IMR-90 (cell line): ENCODE results near the gene NR6A1. TPM values are rescaled to one million over a fixed set of nuclear protein-coding genes. Genes with fewer than 3 reads are reported as not detected.

Source experiments
- ATAC-seq: fragments of 200-7000 bp; cut with Tn5 transposase; 2 replicates; pipeline ENCODE4 v1.9.1; 2020; ENCODE audit warnings: low read depth, mild to moderate bottlenecking, moderate library complexity
- BruUV-seq: library from RNA; stranded (reverse); fragments of 400-500 nt; replicated peaks from 2 replicates; lab custom pipeline; 2021; lab: Mats Ljungman, UMichigan
- CTCF ChIA-PET: fragments of 300-600 bp; formaldehyde crosslinking; extraction: SDS; loops from one replicate; lab custom pipeline; 2021; ENCODE audit warnings: antibody characterized with exemption; lab: Yijun Ruan, JAX
- POLR2A ChIA-PET: fragments of 300-600 bp; sonication (Branson Sonifier 250); formaldehyde crosslinking; loops from one replicate; lab custom pipeline; 2022; ENCODE audit warnings: antibody characterized with exemption; ENCODE audit not compliant: unreplicated experiment; lab: Charles Lee
- DNase-seq: peaks from one replicate; pipeline ENCODE4 v3.0.0; 2013
- H2AFZ ChIP-seq: replicated peaks from 2 replicates; pipeline ENCODE3; 2013; ENCODE audit warnings: low read length, mild to moderate bottlenecking; ENCODE audit not compliant: poor library complexity
- H2AK5ac ChIP-seq: 2 replicates; pipeline ENCODE4 v1.6.1; 2013; ENCODE audit warnings: low read depth, low read length, inconsistent platforms
- H2AK9ac ChIP-seq: replicated peaks from 2 replicates; pipeline ENCODE3; 2013; ENCODE audit warnings: mild to moderate bottlenecking, low read depth, low read length, moderate library complexity; ENCODE audit not compliant: poor library complexity
- H2BK120ac ChIP-seq: 2 replicates; pipeline ENCODE4 v1.6.1; 2013; ENCODE audit warnings: low read depth, low read length, inconsistent platforms
- H2BK15ac ChIP-seq: 3 replicates; pipeline ENCODE4 v1.6.1; 2013; ENCODE audit warnings: low read depth, low read length, inconsistent platforms
- H2BK20ac ChIP-seq: 2 replicates; pipeline ENCODE4 v1.6.1; 2013; ENCODE audit warnings: low read depth, mild to moderate bottlenecking, inconsistent platforms, low read length, moderate library complexity
- H2BK5ac ChIP-seq: 2 replicates; pipeline ENCODE4 v1.6.1; 2013; ENCODE audit warnings: mild to moderate bottlenecking, low read depth, low read length, inconsistent platforms; ENCODE audit not compliant: poor library complexity, severe bottlenecking
- H3K14ac ChIP-seq: replicated peaks from 2 replicates; pipeline ENCODE4 v1.6.1; 2013; ENCODE audit warnings: low read depth, low read length, inconsistent platforms
- H3K18ac ChIP-seq: 2 replicates; pipeline ENCODE4 v1.6.1; 2013; ENCODE audit warnings: low read depth, low read length, control low read depth
- H3K23ac ChIP-seq: 2 replicates; pipeline ENCODE4 v1.6.1; 2013; ENCODE audit warnings: low read depth, low read length, inconsistent platforms
- H3K27ac ChIP-seq: 2 replicates; pipeline ENCODE4 v1.5.1; 2013; ENCODE audit warnings: mild to moderate bottlenecking, control low read depth, low read length; ENCODE audit not compliant: insufficient read depth
- H3K27me3 ChIP-seq: 2 replicates; pipeline ENCODE4 v1.6.1; 2013; ENCODE audit warnings: low read length; ENCODE audit not compliant: control insufficient read depth, insufficient read depth
- H3K36me3 ChIP-seq: 2 replicates; pipeline ENCODE4 v1.6.1; 2013; ENCODE audit warnings: low read length, mixed read lengths; ENCODE audit not compliant: control insufficient read depth, insufficient read depth
- H3K4ac ChIP-seq: 2 replicates; pipeline ENCODE4 v1.6.1; 2013; ENCODE audit warnings: low read depth, low read length, inconsistent platforms
- H3K4me1 ChIP-seq: 2 replicates; pipeline ENCODE4 v1.6.1; 2013; ENCODE audit warnings: low read length, mixed read lengths; ENCODE audit not compliant: control insufficient read depth, insufficient read depth
- H3K4me2 ChIP-seq: 2 replicates; pipeline ENCODE4 v1.6.1; 2013; ENCODE audit warnings: low read depth, mild to moderate bottlenecking, control low read depth, low read length, moderate library complexity
- H3K4me3 ChIP-seq: 2 replicates; pipeline ENCODE4 v1.5.1; 2013; ENCODE audit warnings: low read depth, mild to moderate bottlenecking, control low read depth, low read length, moderate library complexity; ENCODE audit not compliant: insufficient read depth
- H3K56ac ChIP-seq: 2 replicates; pipeline ENCODE4 v1.6.1; 2013; ENCODE audit warnings: low read length, inconsistent platforms; ENCODE audit not compliant: insufficient read depth; ENCODE audit errors: extremely low read depth
- H3K79me1 ChIP-seq, 2 experiments: 2 replicates each; pipeline ENCODE4 v1.6.1; 2013; ENCODE audit warnings: low read length in 2 of 2, inconsistent platforms in 1 of 2, low read depth in 1 of 2
- H3K9ac ChIP-seq: 2 replicates; pipeline ENCODE4 v1.6.1; 2013; ENCODE audit warnings: low read depth, low read length, control low read depth
- H3K9me1 ChIP-seq: 2 replicates; pipeline ENCODE4 v1.6.1; 2013; ENCODE audit warnings: low read length, inconsistent platforms; ENCODE audit not compliant: insufficient read depth
- H3K9me3 ChIP-seq: 2 replicates; pipeline ENCODE4 v1.6.1; 2013; ENCODE audit warnings: low read length; ENCODE audit not compliant: control insufficient read depth, insufficient read depth
- H4K20me1 ChIP-seq: 2 replicates; pipeline ENCODE4 v1.6.1; 2013; ENCODE audit warnings: low read length, inconsistent platforms; ENCODE audit not compliant: insufficient read depth
- H4K5ac ChIP-seq: 2 replicates; pipeline ENCODE4 v1.6.1; 2013; ENCODE audit warnings: mild to moderate bottlenecking, low read depth, low read length, control low read depth
- H4K8ac ChIP-seq, 2 experiments: 2 replicates each; pipeline ENCODE4 v1.6.1; 2013; ENCODE audit warnings: low read depth in 2 of 2, low read length in 2 of 2, control low read depth in 1 of 2, inconsistent platforms in 1 of 2
- H4K91ac ChIP-seq: 2 replicates; pipeline ENCODE4 v1.6.1; 2013; ENCODE audit warnings: low read depth, low read length, inconsistent platforms; ENCODE audit not compliant: insufficient read depth
- BHLHE40 ChIP-seq: fragments of 150-350 bp; IDR thresholded peaks from 2 replicates; pipeline ENCODE4 v1.6.1; 2016; ENCODE audit warnings: mild to moderate bottlenecking, low read depth, low read length
- CEBPB ChIP-seq: IDR thresholded peaks from 2 replicates; pipeline ENCODE4 v1.6.1; 2012; ENCODE audit warnings: low read depth, low read length, improper control_type of control experiment
- CHD1 ChIP-seq: IDR thresholded peaks from 2 replicates; pipeline ENCODE4 v1.6.1; 2012; ENCODE audit warnings: low read depth, low read length, improper control_type of control experiment
- CTCF ChIP-seq: conservative IDR thresholded peaks from 2 replicates; pipeline ENCODE4 v1.5.1; 2012; ENCODE audit warnings: mild to moderate bottlenecking, low read depth, low read length, improper control_type of control experiment
- ELK1 ChIP-seq: fragments of 150-350 bp; IDR thresholded peaks from 2 replicates; pipeline ENCODE4 v1.6.1; 2016; ENCODE audit warnings: low read depth, mild to moderate bottlenecking, low read length, moderate library complexity, borderline replicate concordance
- FOS ChIP-seq: fragments of 150-350 bp; IDR thresholded peaks from 2 replicates; pipeline ENCODE4 v1.6.1; 2016; ENCODE audit warnings: low read depth, low read length
- MAFK ChIP-seq: IDR thresholded peaks from 2 replicates; pipeline ENCODE4 v1.6.1; 2012; ENCODE audit warnings: low read depth, low read length, improper control_type of control experiment
- MAZ ChIP-seq: IDR thresholded peaks from 2 replicates; pipeline ENCODE4 v1.6.1; 2012; ENCODE audit warnings: low read depth, mild to moderate bottlenecking, low read length, improper control_type of control experiment, moderate library complexity, borderline replicate concordance
- MXI1 ChIP-seq: IDR thresholded peaks from 2 replicates; pipeline ENCODE4 v1.6.1; 2012; ENCODE audit warnings: low read depth, mild to moderate bottlenecking, low read length, moderate library complexity, borderline replicate concordance
- NFE2L2 ChIP-seq: fragments of 150-350 bp; IDR thresholded peaks from 2 replicates; pipeline ENCODE4 v1.6.1; 2016; ENCODE audit warnings: low read depth, mild to moderate bottlenecking, low read length
- POLR2A ChIP-seq: IDR thresholded peaks from 2 replicates; pipeline ENCODE4 v1.6.1; 2012; ENCODE audit warnings: mild to moderate bottlenecking, low read depth, low read length
- RAD21 ChIP-seq: IDR thresholded peaks from 2 replicates; pipeline ENCODE4 v1.6.1; 2012; ENCODE audit warnings: low read length, improper control_type of control experiment
- RCOR1 ChIP-seq: IDR thresholded peaks from 2 replicates; pipeline ENCODE4 v1.6.1; 2012; ENCODE audit warnings: mild to moderate bottlenecking, low read length, improper control_type of control experiment; ENCODE audit not compliant: insufficient replicate concordance
- RFX5 ChIP-seq: IDR thresholded peaks from 2 replicates; pipeline ENCODE4 v1.8.0; 2012; ENCODE audit warnings: low read depth, mild to moderate bottlenecking, low read length, moderate library complexity
- SMC3 ChIP-seq: fragments of 150-350 bp; IDR thresholded peaks from 2 replicates; pipeline ENCODE4 v1.6.1; 2016; ENCODE audit warnings: low read depth, mild to moderate bottlenecking, antibody characterized with exemption, low read length, moderate library complexity
- USF2 ChIP-seq: fragments of 150-350 bp; IDR thresholded peaks from 2 replicates; pipeline ENCODE4 v1.6.1; 2017; ENCODE audit warnings: mild to moderate bottlenecking, antibody characterized with exemption, low read length, low read depth
- dilution Hi-C: fragments of 300-500 bp; cut with HindIII; formaldehyde crosslinking; loops from one replicate; pipeline ENCODE4 v1.14.3; 2018; ENCODE audit warnings: low sequenced_read_pairs; ENCODE audit not compliant: unreplicated experiment
- in situ Hi-C: fragments of 300-500 bp; cut with MboI; formaldehyde crosslinking; loops from 3 replicates; pipeline ENCODE4 v1.14.3; 2019; ENCODE audit warnings: low sequenced_read_pairs, inconsistent platforms, mixed read lengths
- intact Hi-C: fragments of 100-400 bp; cut with micrococcal nuclease; formaldehyde crosslinking; loops from 2 replicates; pipeline ENCODE4 v1.10.0; 2022
- polyA plus RNA-seq, 3 experiments: library from polyadenylated mRNA; depleted of rRNA; stranded (reverse); fragments of >200 nt; gene quantifications; 2 replicates each; pipeline ENCODE4 v1.2.3, GENCODE V29; 2012; ENCODE audit warnings: low replicate concordance in 1 of 3
- total RNA-seq: library from RNA; depleted of rRNA; stranded (reverse); fragments of >200 nt; gene quantifications from 2 replicates; pipeline ENCODE4 v1.2.3, GENCODE V29; 2012

The NR6A1 gene
- total and polyA plus RNA-seq, 2 of the 4 experiments (the other 2 are of a cell fraction): 0.14 to 0.36 TPM

GRCh38 chr9:124639637-124640036 lies 131.5 kb downstream of the NR6A1 start:
- no peak overlapping the region for H2AFZ ChIP-seq
- DNase-seq (no peak), ATAC-seq (no peak)
- H2AK5ac ChIP-seq: no peak overlapping the region
- H3K9ac ChIP-seq: no peak overlapping the region
- H3K4me1 ChIP-seq: no peaks in the 10 kb centered on the region
- H3K18ac ChIP-seq: no peak overlapping the region; the same call in 1 of the 2 replicates
- H3K4ac ChIP-seq: no peak overlapping the region
- H3K27me3 ChIP-seq: peaks cover 9% of the 10 kb centered on the region
- H2BK15ac ChIP-seq: no peak overlapping the region
- no peaks in the 10 kb centered on the region for H3K36me3 ChIP-seq
- dilution Hi-C loops: no loop called here
- in situ Hi-C loops: no loop called here
- H2AK9ac ChIP-seq: no peak overlapping the region
- no peaks in the 10 kb centered on the region for H3K79me1 ChIP-seq
- H4K91ac ChIP-seq: no peak overlapping the region
- no TSS peak for BruUV-seq
- H4K5ac ChIP-seq: no peak overlapping the region
- H3K4me2 ChIP-seq: no peak overlapping the region
- no peaks in the 10 kb centered on the region for H3K9me3 ChIP-seq
- no peak overlapping the region for H2BK5ac ChIP-seq
- no peak overlapping the region for H2BK120ac ChIP-seq
- H3K9me1 ChIP-seq: no peaks in the 10 kb centered on the region
- intact Hi-C loops: no loop called here
- no peak overlapping the region for H2BK20ac ChIP-seq
- no peak for TF ChIP-seq USF2
- TF ChIP-seq CHD1: no peak
- TF ChIP-seq MAZ: no peak
- no peak for TF ChIP-seq MAFK
- no peak for TF ChIP-seq ELK1
- no peak for TF ChIP-seq RAD21
- TF ChIP-seq POLR2A: no peak
- no peak for TF ChIP-seq MXI1
- no peak for TF ChIP-seq SMC3
- no peak for TF ChIP-seq NFE2L2
- TF ChIP-seq RCOR1: no peak
- no peak for TF ChIP-seq RFX5
- TF ChIP-seq BHLHE40: no peak
- TF ChIP-seq FOS: no peak
- no peak for TF ChIP-seq CEBPB
- no peak for TF ChIP-seq CTCF
- no peak overlapping the region for H3K23ac ChIP-seq
- no peak overlapping the region for H4K8ac ChIP-seq
- no peak overlapping the region for H3K4me3 ChIP-seq
- no peak overlapping the region for H3K14ac ChIP-seq
- H3K56ac ChIP-seq: no peak overlapping the region
- no peaks in the 10 kb centered on the region for H4K20me1 ChIP-seq
- POLR2A ChIA-PET: no interaction called here
- H3K27ac ChIP-seq: no peak overlapping the region
- CTCF ChIA-PET: no interaction called here
